H1 (cell line): ENCODE data around the gene UBE2D2. TPM values are rescaled to one million over a fixed set of nuclear protein-coding genes. Genes with fewer than 3 reads are reported as not detected.

Experiments used
- CTCF ChIA-PET: fragments of 300-600 bp; sonication (Branson Sonifier 250); formaldehyde crosslinking; loops from one replicate; lab custom pipeline; 2021; ENCODE audit not compliant: partially characterized antibody; lab: Charles Lee
- POLR2A ChIA-PET: fragments of 300-600 bp; sonication (Branson Sonifier 250); formaldehyde crosslinking; loops from one replicate; lab custom pipeline; 2021; ENCODE audit warnings: inconsistent platforms; ENCODE audit not compliant: partially characterized antibody; lab: Charles Lee
- DNase-seq, 2 experiments: peaks; one replicate each; pipeline versions ENCODE4 v3.0.0 to v3.0.0-alpha.2; 2010 to 2022; ENCODE audit warnings: low spot score in 2 of 2, low read depth in 1 of 2, mixed read lengths in 1 of 2
- FAIRE-seq: peaks from 2 replicates; lab custom pipeline; 2011; peaks lifted over from hg19 to GRCh38; lab: Jason Lieb, UNC
- H2AFZ ChIP-seq: 2 replicates; pipeline ENCODE4 v1.8.1; 2012; ENCODE audit warnings: low read length, inconsistent platforms
- H2AK5ac ChIP-seq: 2 replicates; pipeline ENCODE4 v1.6.1; 2013; ENCODE audit warnings: low read depth, low read length
- H2BK120ac ChIP-seq: replicated peaks from 2 replicates; pipeline ENCODE3; 2013; ENCODE audit warnings: low read depth, low read length, inconsistent platforms
- H2BK12ac ChIP-seq: 2 replicates; pipeline ENCODE4 v1.6.1; 2013; ENCODE audit warnings: low read depth, low read length
- H2BK15ac ChIP-seq: 2 replicates; pipeline ENCODE4 v1.6.1; 2013; ENCODE audit warnings: low read length
- H2BK20ac ChIP-seq: 2 replicates; pipeline ENCODE4 v1.6.1; 2013; ENCODE audit warnings: low read length
- H2BK5ac ChIP-seq: 2 replicates; pipeline ENCODE4 v1.6.1; 2013; ENCODE audit warnings: low read depth, low read length
- H3K14ac ChIP-seq: 2 replicates; pipeline ENCODE4 v1.6.1; 2013; ENCODE audit warnings: inconsistent platforms; ENCODE audit not compliant: insufficient read length
- H3K18ac ChIP-seq: 2 replicates; pipeline ENCODE4 v1.6.1; 2013; ENCODE audit warnings: low read length; ENCODE audit errors: extremely low read depth
- H3K23ac ChIP-seq: 2 replicates; pipeline ENCODE4 v1.6.1; 2013; ENCODE audit warnings: inconsistent platforms; ENCODE audit not compliant: insufficient read length
- H3K23me2 ChIP-seq: 2 replicates; pipeline ENCODE4 v1.6.1; 2013; ENCODE audit warnings: low read depth, low read length
- H3K27ac ChIP-seq: 2 replicates; pipeline ENCODE4 v1.6.1; 2011; ENCODE audit warnings: low read depth, low read length, inconsistent platforms
- H3K27me3 ChIP-seq, 4 experiments: replicated peaks in 1 of 4; 1 replicate in 1 of 4; 2 replicates in 3 of 4; pipeline versions ENCODE4 v1.6.1 to v1.8.1; 2011 to 2013; ENCODE audit warnings: low read length in 3 of 4, mild to moderate bottlenecking in 3 of 4, inconsistent platforms in 2 of 4, mixed read lengths in 2 of 4, moderate library complexity in 1 of 4; ENCODE audit not compliant: control insufficient read depth in 3 of 4, insufficient read depth in 3 of 4; ENCODE audit errors: extremely low read depth in 1 of 4
- H3K36me3 ChIP-seq, 4 experiments: 2 replicates each; pipeline versions ENCODE4 v1.6.1 to v1.8.1; 2011 to 2013; ENCODE audit warnings: mild to moderate bottlenecking in 4 of 4, low read length in 3 of 4, moderate library complexity in 2 of 4, control low read depth in 1 of 4, inconsistent platforms in 1 of 4; ENCODE audit not compliant: insufficient read depth in 4 of 4, control insufficient read depth in 2 of 4
- H3K4ac ChIP-seq: replicated peaks from 2 replicates; pipeline ENCODE3; 2013; ENCODE audit warnings: low read length, low read depth, mixed read lengths, inconsistent platforms; ENCODE audit not compliant: insufficient read length
- H3K4me1 ChIP-seq, 4 experiments: replicated peaks in 1 of 4; 1 replicate in 1 of 4; 2 replicates in 3 of 4; pipeline versions ENCODE4 v1.6.1 to v1.8.1; 2011 to 2013; ENCODE audit warnings: low read length in 3 of 4, inconsistent platforms in 2 of 4, mixed read lengths in 1 of 4; ENCODE audit not compliant: insufficient read depth in 4 of 4, control insufficient read depth in 3 of 4
- H3K4me2 ChIP-seq, 2 experiments: 2 replicates each; pipeline versions ENCODE4 v1.6.1 to v1.8.1; 2011 to 2013; ENCODE audit warnings: low read depth in 2 of 2, low read length in 2 of 2, control low read depth in 1 of 2, inconsistent platforms in 1 of 2, mild to moderate bottlenecking in 1 of 2; ENCODE audit not compliant: insufficient read depth in 1 of 2
- H3K4me3 ChIP-seq, 4 experiments: fragments of 200-600, 300-600 bp in 1 of 4; sonication (generic), shearing (Covaris generic), sonication (Bioruptor Twin) in 1 of 4; 2 replicates each; pipeline versions ENCODE4 v1.5.1 to v1.8.1; 2011 to 2016; ENCODE audit warnings: low read length in 4 of 4, low read depth in 3 of 4, control low read depth in 2 of 4, inconsistent platforms in 2 of 4, mild to moderate bottlenecking in 2 of 4, mixed read lengths in 1 of 4, moderate library complexity in 1 of 4; ENCODE audit not compliant: insufficient read depth in 2 of 4; ENCODE audit errors: extremely low read depth in 1 of 4
- H3K56ac ChIP-seq: replicated peaks from 2 replicates; pipeline ENCODE3; 2013; ENCODE audit warnings: low read depth, mild to moderate bottlenecking, mixed read lengths, low read length, inconsistent platforms; ENCODE audit not compliant: insufficient read length
- H3K79me1 ChIP-seq: 2 replicates; pipeline ENCODE4 v1.6.1; 2013; ENCODE audit warnings: low read depth, low read length, control low read depth
- H3K79me2 ChIP-seq, 2 experiments: 2 replicates each; pipeline versions ENCODE4 v1.6.1 to v1.8.1; 2012 to 2013; ENCODE audit warnings: low read length in 2 of 2, mild to moderate bottlenecking in 2 of 2, inconsistent platforms in 1 of 2; ENCODE audit not compliant: insufficient read depth in 2 of 2, control insufficient read depth in 1 of 2
- H3K9ac ChIP-seq, 4 experiments: replicated peaks in 1 of 4; 1 replicate in 1 of 4; 2 replicates in 3 of 4; pipeline versions ENCODE4 v1.6.1 to v1.8.1; 2011 to 2013; ENCODE audit warnings: low read depth in 3 of 4, low read length in 3 of 4, control low read depth in 2 of 4, mild to moderate bottlenecking in 2 of 4, moderate library complexity in 2 of 4, inconsistent platforms in 1 of 4; ENCODE audit errors: extremely low read depth in 1 of 4
- H3K9me3 ChIP-seq, 2 experiments: 2 replicates each; pipeline versions ENCODE4 v1.6.1 to v1.8.1; 2012 to 2013; ENCODE audit warnings: mild to moderate bottlenecking in 2 of 2, moderate library complexity in 2 of 2, control low read depth in 1 of 2, inconsistent platforms in 1 of 2, low read depth in 1 of 2, low read length in 1 of 2, mixed read lengths in 1 of 2; ENCODE audit not compliant: insufficient read depth in 2 of 2
- H4K20me1 ChIP-seq, 2 experiments: replicated peaks in 1 of 2; 2 replicates each; pipeline versions ENCODE3 to v1.8.1; 2011 to 2013; ENCODE audit warnings: inconsistent platforms in 2 of 2, low read length in 2 of 2, mild to moderate bottlenecking in 1 of 2; ENCODE audit not compliant: insufficient read depth in 2 of 2, control insufficient read depth in 1 of 2
- H4K5ac ChIP-seq: 2 replicates; pipeline ENCODE4 v1.6.1; 2013; ENCODE audit warnings: low read length, low read depth, mixed read lengths, inconsistent platforms; ENCODE audit not compliant: insufficient read length
- H4K8ac ChIP-seq: 2 replicates; pipeline ENCODE4 v1.8.0; 2013; ENCODE audit warnings: mild to moderate bottlenecking, moderate library complexity, low read length, inconsistent platforms; ENCODE audit not compliant: insufficient read depth; ENCODE audit errors: extremely low read depth
- H4K91ac ChIP-seq: replicated peaks from 2 replicates; pipeline ENCODE3; 2013; ENCODE audit warnings: low read length, mixed read lengths, inconsistent platforms; ENCODE audit not compliant: insufficient read length
- WGBS, 2 experiments: shearing (Covaris generic) in 1 of 2; methylation state at CpG; one replicate each; pipeline versions ENCODE4 v1.1.6 to v1.1.7; 2013 to 2015; ENCODE audit warnings: low lambda C conversion rate in 2 of 2, mixed read lengths in 2 of 2, inconsistent platforms in 1 of 2, low coverage in 1 of 2, missing lambda C conversion rate in 1 of 2; ENCODE audit not compliant: insufficient replicate concordance in 2 of 2, insufficient coverage in 1 of 2, insufficient read length in 1 of 2; ENCODE audit errors: extremely low coverage in 1 of 2, missing lambda C conversion rate in 1 of 2; 5-methylcytosine and 5-hydroxymethylcytosine counted together
- polyA plus RNA-seq, 7 experiments: library from polyadenylated mRNA; depleted of rRNA in 3 of 7; stranded (reverse) in 5 of 7; unstranded in 2 of 7; fragments of >200 nt in 5 of 7; fragments of 200-250 nt in 2 of 7; gene quantifications; 1 replicate in 5 of 7; 2 replicates in 1 of 7; 4 replicates in 1 of 7; pipeline versions ENCODE4 v1.2.1 to v1.2.3, GENCODE V29; 2011 to 2013; ENCODE audit warnings: missing spikeins in 2 of 7, mixed read lengths in 2 of 7
- total RNA-seq: library from RNA; stranded (reverse); fragmentation: NEBNext Ultra II Directional; extraction: Animal tissue kit (Norgen Biotek cat#: 25700); gene quantifications from 2 replicates; pipeline ENCODE4 v1.2.1, GENCODE V29; 2021

The UBE2D2 gene
- total and polyA plus RNA-seq, 2 of the 8 experiments (the other 6 are each of a cell fraction or from before 2014, with no cell fraction given), result 66.9 to 203 TPM

DNA sequence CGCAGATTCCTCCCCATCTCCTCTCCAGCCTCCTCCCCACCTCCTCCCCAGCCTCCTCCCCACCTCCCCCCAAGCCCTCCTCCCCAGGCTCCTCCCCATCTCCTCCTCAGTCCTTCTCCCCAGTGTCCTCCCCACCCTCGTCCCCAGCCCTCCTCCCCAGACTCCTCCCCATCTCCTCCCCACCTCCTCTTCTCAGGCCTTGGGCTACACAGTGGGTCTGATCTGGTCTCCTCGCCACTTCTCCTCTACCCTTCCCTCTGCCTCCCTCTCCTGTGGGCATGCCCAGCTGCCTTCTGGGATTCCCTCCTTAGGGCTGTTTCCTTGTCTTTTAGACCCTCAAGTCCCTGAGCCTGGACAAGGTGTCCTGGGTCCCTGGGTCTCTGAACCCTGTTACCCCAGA lies 115.3 kb downstream of the UBE2D2 start:
- no peak overlapping the region for H2BK120ac ChIP-seq
- DNase-seq (no peak), FAIRE-seq (no peak)
- no peak overlapping the region for H4K8ac ChIP-seq
- peaks cover 40 to 61% of the 10 kb centered on the region in 2 experiments for H4K20me1 ChIP-seq
- peaks cover 0 to 63% of the 10 kb centered on the region in 2 experiments; a peak in 2 of 4 replicates for H3K79me2 ChIP-seq
- H3K56ac ChIP-seq, result no peak overlapping the region
- no peak overlapping the region for H3K14ac ChIP-seq
- no peak overlapping the region for H2BK5ac ChIP-seq
- 75% methylated on average over 1 of the region's 3 CpGs; no CpG with 5 or more reads in 1 of the 2 experiments for WGBS, 2 experiments
- no peak overlapping the region for H3K4me2 ChIP-seq
- H3K4ac ChIP-seq, result no peak overlapping the region
- no peak overlapping the region for H4K91ac ChIP-seq
- no peaks in the 10 kb centered on the region for H3K23me2 ChIP-seq
- H2AFZ ChIP-seq, result no peak overlapping the region
- no peaks in the 10 kb centered on the region for H3K9me3 ChIP-seq
- no peak overlapping the region for H3K27ac ChIP-seq
- H3K36me3 ChIP-seq, result peaks cover 0 to 12% (median 6%) of the 10 kb centered on the region in 4 experiments; a peak in 5 of 8 replicates
- no peak overlapping the region for H2BK15ac ChIP-seq
- no peaks in the 10 kb centered on the region for H3K27me3 ChIP-seq
- ChIA-PET POLR2A (interaction anchor here (0.6 to 2.6 kb wide), 9 partner anchors 11 to 35 kb away, joined by 3 to 10 read pairs (median 4); no protein-coding TSS in a partner anchor), CTCF (interaction anchor here (0.5 to 17.2 kb wide), 6 partner anchors 12 to 90 kb away, joined by 3 to 171 read pairs (median 12); no protein-coding TSS in a partner anchor)
- H2BK20ac ChIP-seq, result no peak overlapping the region
- H2AK5ac ChIP-seq, result no peak overlapping the region
- H3K4me3 ChIP-seq, result no peak overlapping the region
- H3K18ac ChIP-seq, result no peak overlapping the region; the same call in 1 of the 2 replicates
- peaks cover 43% of the 10 kb centered on the region for H3K79me1 ChIP-seq
- no peak overlapping the region for H2BK12ac ChIP-seq
- no peak overlapping the region for H3K23ac ChIP-seq
- H3K4me1 ChIP-seq, result peaks cover 3 to 31% (median 17%) of the 10 kb centered on the region in 4 experiments
- H4K5ac ChIP-seq, result no peak overlapping the region
- H3K9ac ChIP-seq, result no peak overlapping the region
